Measurements from ENCODE around the gene HMGXB4.
A peak's percentile ranks its signal among the peaks of the same experiment; 100 is the strongest.

HMGXB4 gene

DNA sequence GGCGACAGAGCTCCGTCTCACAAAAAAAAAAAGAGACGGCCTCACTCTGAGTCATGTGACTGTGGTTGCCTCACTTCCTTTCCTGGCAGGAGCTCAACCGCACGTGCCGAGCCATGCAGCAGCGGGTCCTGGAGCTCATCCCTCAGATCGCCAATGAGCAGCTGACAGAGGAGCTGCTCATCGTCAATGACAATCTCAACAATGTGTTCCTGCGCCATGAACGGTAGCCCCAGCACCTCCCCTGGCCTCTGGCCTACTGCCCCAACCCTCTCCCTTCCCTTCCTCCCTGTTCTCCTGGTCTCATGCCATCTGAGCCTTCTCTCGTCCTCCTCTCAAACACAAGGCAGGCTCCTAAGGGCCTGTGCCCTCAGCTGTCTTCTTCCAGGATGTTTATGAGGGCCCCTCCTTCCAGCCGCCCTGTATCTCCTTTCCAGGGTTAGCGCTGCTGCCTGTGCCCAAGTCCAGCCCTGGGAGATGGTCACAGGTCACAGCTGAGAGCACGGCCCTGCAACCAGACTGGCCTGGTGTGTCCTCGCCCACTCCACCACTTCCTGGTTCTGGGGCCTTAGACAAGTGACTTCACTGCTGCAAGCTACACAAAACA lies 73.1 kb downstream of the HMGXB4 start:
- peaks cover 77% of the 10 kb centered on the region for H3K4me1 Mint-ChIP-seq (ENCODE audit: low read depth)
- H3K9me3 Mint-ChIP-seq: no peaks in the 10 kb centered on the region
- no peaks in the 10 kb centered on the region for H3K27me3 Mint-ChIP-seq
- peaks cover 39% of the 10 kb centered on the region for H3K36me3 Mint-ChIP-seq (ENCODE audit: low read depth)
- intact Hi-C loops (cut with micrococcal nuclease): loop anchor here (2.0 kb wide), 2 partner anchors 30 to 74 kb away; partner anchors contain the start of gene HMGXB4
- H3K4me3 Mint-ChIP-seq: peak overlapping the region; percentile 63
- H3K27ac Mint-ChIP-seq: peak overlapping the region; percentile 97

DNA sequence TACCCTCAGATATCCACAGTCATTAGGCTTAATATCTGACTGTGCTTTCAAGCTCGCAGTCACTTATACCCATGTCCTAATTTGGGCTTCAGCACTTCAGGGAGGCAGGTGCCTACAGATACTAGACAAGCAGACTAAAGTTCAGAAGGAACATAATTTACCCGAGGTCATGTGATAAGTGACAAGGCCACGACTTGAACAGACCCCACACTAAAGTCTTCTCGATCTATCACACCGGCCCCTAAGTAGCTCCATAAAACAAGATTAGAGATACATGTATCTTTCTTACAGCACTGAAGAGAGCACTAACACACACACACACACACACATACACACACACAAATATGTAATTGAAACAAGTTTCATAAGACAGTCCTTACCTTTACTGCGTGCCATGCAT lies 75.0 kb downstream of the HMGXB4 start:
- H3K36me3 Mint-ChIP-seq (ENCODE audit: low read depth): peaks cover 20% of the 10 kb centered on the region
- H3K4me3 Mint-ChIP-seq: no peak overlapping the region
- intact Hi-C loops (cut with micrococcal nuclease): no loop called here
- peaks cover 68% of the 10 kb centered on the region for H3K4me1 Mint-ChIP-seq (ENCODE audit: low read depth)
- peak overlapping the region; percentile 97 for H3K27ac Mint-ChIP-seq
- H3K9me3 Mint-ChIP-seq: no peaks in the 10 kb centered on the region
- no peaks in the 10 kb centered on the region for H3K27me3 Mint-ChIP-seq

DNA sequence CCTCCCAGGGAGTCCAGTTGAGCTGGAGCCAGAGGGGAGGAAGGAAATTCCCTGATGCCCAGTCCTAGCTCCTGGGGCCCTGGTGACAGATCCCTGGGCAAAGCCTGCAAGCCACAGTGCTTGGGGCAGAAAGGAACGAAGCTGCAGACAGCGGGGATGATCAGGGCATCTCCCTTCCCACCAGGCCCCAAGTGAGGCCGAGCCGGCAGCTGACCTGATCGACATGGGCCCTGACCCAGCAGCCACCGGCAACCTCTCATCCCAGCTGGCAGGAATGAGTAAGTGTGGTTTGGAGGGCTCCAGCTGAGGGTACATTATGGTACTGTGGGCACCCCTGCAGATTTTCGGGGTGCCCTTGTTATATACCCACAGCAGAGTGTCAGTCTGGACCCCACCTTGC lies 75.9 kb downstream of the HMGXB4 start:
- no peaks in the 10 kb centered on the region for H3K27me3 Mint-ChIP-seq
- intact Hi-C loops (cut with micrococcal nuclease): no loop called here
- H3K9me3 Mint-ChIP-seq: no peaks in the 10 kb centered on the region
- peaks cover 58% of the 10 kb centered on the region for H3K4me1 Mint-ChIP-seq (ENCODE audit: low read depth)
- H3K36me3 Mint-ChIP-seq (ENCODE audit: low read depth): peaks cover 11% of the 10 kb centered on the region
- peak overlapping the region; percentile 97 for H3K27ac Mint-ChIP-seq
- no peak overlapping the region for H3K4me3 Mint-ChIP-seq

DNA sequence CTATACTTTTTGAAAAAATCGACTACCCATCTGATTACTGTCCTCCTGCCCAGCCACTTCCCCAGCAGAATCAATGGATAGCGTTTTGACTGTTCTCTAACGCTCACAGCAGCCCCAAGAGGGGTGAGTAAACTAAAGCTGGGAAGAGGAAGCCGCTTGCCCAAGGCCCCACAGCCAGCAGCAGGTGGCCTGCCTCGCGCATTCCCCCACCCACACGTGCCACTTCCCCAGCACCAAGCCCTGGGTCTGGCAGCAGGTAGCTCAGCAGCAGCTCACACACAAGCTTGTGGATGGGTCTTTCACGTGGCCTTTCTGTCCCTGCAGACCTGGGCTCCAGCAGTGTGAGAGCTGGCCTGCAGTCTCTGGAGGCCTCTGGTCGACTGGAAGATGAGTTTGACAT lies 76.7 kb downstream of the HMGXB4 start:
- Mint-ChIP-seq H3K27ac (peak overlapping the region; percentile 97), H3K36me3 (ENCODE audit: low read depth) (peaks cover 3% of the 10 kb centered on the region), H3K27me3 (no peaks in the 10 kb centered on the region), H3K9me3 (no peaks in the 10 kb centered on the region), H3K4me3 (no peak overlapping the region), H3K4me1 (ENCODE audit: low read depth) (peaks cover 52% of the 10 kb centered on the region)
- intact Hi-C loops (cut with micrococcal nuclease): no loop called here

DNA sequence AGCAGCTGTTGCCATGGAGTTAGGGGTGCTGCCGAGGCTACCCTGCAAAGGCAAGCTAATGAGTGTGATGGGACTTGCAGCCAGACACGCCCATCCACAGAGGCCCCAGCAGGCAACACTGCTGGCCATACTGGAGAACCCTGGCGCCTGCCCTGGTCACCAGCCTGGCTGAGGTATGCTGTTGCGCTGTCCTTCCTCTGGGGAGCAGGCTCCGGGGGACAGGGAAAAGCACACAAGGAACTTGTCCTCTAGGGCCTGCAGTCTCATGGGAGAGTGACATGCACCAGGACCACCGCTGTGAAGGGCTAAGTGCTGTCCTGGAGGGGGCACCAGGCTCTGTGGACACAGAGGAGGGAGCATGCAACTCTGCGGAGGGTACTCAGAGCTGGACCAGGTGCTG lies 78.2 kb downstream of the HMGXB4 start:
- Mint-ChIP-seq H3K27ac (peak overlapping the region; percentile 12), H3K4me3 (no peak overlapping the region), H3K27me3 (no peaks in the 10 kb centered on the region), H3K36me3 (ENCODE audit: low read depth) (no peaks in the 10 kb centered on the region), H3K9me3 (no peaks in the 10 kb centered on the region), H3K4me1 (ENCODE audit: low read depth) (peaks cover 41% of the 10 kb centered on the region)
- intact Hi-C loops (cut with micrococcal nuclease): no loop called here

DNA sequence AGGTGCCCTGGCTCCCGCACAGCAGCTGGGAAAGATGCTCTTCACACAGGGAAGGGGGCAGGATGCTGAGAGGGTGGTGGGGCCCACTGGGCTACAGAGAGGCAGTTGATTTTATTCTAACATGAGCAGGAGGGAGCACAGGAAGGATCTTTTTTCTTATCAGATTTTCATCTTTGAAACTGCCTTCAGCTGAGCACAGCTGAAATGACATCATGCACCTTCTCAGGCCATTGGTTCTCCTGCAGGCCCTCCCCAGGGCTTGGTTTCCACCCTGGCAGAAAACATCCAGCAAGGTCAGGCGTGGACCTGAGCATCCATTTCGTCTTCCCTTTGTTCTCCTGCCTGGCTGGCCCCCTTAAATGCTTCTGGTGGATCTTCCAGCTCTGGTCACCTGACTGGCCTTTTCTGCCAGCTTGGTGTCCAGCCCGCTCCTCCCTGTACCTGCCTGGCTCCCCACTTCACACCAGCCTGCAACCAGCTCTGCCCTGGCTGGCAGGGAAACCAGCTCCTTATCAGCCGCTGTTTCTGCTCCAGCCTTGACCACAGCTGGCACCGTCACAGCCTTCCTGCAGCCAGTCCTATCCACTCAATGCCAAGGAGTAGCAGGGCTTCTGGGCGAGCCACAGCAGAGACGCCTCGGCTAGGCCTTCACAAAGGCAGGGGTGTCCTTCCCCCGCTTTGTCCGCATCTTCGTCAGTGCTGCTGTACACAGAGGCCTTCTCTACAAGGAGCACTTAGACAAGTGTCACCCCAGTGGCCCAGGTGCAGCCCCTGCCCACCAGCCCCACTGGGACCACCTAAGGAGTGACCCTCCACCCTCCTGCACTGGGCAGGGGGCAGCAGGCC lies 78.9 kb downstream of the HMGXB4 start:
- H3K27ac Mint-ChIP-seq: peak overlapping the region; percentile 12
- no peaks in the 10 kb centered on the region for H3K9me3 Mint-ChIP-seq
- peaks cover 34% of the 10 kb centered on the region for H3K4me1 Mint-ChIP-seq (ENCODE audit: low read depth)
- no peaks in the 10 kb centered on the region for H3K27me3 Mint-ChIP-seq
- no peaks in the 10 kb centered on the region for H3K36me3 Mint-ChIP-seq (ENCODE audit: low read depth)
- intact Hi-C loops (cut with micrococcal nuclease): no loop called here
- no peak overlapping the region for H3K4me3 Mint-ChIP-seq

DNA sequence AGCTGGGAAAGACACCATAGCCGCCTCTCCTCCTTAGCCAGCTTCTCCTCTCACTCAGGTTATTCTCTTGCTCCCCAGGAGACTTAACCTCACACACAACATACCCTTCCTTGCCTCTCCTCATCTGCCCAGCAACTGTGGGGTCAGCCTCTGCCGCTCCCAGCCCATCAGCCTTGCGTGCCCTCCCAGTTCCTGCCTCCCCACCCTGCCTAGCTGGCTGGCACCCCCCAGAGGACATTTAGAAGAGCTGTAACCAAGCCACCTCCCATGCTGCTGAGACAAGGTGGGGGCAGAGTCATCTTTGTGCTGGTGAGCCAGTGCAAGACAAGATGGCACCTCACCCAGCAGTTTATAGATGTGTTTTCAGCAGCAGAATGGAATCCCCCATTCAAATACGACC lies 80.6 kb downstream of the HMGXB4 start:
- no peaks in the 10 kb centered on the region for H3K36me3 Mint-ChIP-seq (ENCODE audit: low read depth)
- H3K4me3 Mint-ChIP-seq: no peak overlapping the region
- H3K9me3 Mint-ChIP-seq: no peaks in the 10 kb centered on the region
- H3K27ac Mint-ChIP-seq: no peak overlapping the region
- H3K27me3 Mint-ChIP-seq: no peaks in the 10 kb centered on the region
- H3K4me1 Mint-ChIP-seq (ENCODE audit: low read depth): peaks cover 18% of the 10 kb centered on the region
- intact Hi-C loops (cut with micrococcal nuclease): no loop called here

DNA sequence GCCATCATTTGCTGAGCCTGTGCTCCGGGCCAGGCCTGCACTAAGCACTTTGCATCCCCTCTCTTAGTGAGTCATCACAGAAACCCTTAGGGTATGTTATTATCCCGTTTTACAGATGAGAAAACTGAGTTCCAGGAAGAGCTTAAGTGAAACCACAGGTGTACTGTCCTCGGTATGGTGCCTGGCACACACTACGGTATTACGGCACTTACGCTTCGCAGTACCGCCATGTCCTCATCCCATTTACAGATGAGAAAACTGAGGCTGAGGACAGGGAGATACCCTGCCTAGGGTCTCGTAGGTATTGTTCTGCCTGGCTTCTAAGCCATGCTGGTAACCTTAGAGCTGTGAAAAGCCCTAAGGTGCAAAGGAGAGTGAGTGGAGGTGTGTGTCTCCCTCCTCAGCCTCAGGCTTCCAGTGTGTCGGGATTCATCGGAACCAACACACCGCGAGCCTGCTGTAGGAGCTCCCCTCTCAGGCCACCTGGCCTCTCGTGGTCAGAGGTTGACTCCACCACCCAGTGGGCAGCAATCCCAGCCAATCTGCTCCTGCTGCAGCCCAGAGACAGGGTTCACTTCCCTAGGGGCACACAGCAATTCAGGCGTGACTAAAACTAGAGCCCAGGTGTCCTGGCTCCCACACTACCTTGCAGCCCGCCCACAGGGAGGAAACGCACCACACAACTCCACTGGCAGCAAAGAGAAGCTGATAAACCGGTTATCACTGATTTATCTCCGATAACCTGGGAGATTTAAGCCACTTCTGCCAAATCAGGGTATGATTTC lies 84.0 kb downstream of the HMGXB4 start:
- no peak overlapping the region for H3K27ac Mint-ChIP-seq
- H3K4me1 Mint-ChIP-seq (ENCODE audit: low read depth): no peaks in the 10 kb centered on the region
- intact Hi-C loops (cut with micrococcal nuclease): no loop called here
- H3K4me3 Mint-ChIP-seq: no peak overlapping the region
- no peaks in the 10 kb centered on the region for H3K9me3 Mint-ChIP-seq
- no peaks in the 10 kb centered on the region for H3K36me3 Mint-ChIP-seq (ENCODE audit: low read depth)
- no peaks in the 10 kb centered on the region for H3K27me3 Mint-ChIP-seq

DNA sequence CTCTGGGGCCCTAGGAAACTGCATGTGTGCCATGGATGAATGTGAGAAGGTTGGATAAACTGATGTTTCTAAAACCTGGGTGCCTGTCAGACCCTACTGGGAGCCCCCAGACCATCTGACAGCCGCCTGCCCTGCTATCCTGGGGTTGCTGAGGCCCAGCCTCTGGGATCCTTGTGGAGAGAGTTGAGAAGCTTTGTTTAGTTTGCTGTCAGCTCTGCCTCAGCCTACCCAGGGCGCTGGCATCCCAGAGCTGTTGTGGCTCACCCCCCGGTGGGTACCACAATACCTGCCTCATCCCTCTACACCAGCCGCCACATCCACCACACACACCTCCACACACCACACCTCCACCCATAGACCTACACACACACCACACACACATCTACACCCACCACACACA lies 85.1 kb downstream of the HMGXB4 start:
- intact Hi-C loops (cut with micrococcal nuclease): no loop called here

DNA sequence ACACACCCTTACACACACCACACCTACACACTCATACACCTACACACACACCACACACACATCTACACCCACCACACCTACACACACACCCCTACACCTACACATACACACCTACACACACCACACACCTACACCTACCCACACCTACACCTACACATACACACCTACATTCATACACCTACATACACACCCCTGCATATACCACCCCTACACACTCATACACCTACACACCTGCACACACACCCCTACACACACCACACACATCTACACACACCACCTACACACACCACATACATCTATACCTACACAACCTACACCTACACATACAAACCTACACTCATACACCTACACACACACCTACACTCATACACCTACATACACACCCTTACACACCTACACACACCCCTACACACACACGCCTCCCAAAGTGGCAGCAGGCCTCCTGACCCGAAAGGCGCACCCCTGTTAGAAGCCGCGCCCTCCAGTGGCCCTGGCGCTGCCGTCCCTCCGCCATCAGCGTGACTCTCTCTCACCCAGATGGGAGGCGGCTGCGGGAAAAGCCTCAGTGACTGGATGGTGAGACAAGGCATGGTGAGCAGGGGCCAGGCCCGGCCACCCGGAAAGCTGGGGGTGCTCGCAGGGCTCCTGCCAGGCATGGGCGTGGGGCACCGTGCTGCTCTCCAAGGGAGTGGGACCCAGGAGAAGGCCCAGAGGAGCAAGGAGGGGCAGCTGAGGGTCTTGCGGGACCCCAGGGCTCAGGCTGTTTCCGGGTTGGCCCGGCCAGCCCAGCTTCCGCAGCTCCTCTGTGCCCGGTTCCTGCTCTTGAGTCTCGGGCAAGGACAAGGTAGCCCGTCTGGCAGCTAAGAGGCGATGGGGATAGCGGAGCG lies 86.6 kb downstream of the HMGXB4 start:
- H3K27ac Mint-ChIP-seq: no peak overlapping the region
- H3K36me3 Mint-ChIP-seq (ENCODE audit: low read depth): no peaks in the 10 kb centered on the region
- H3K4me1 Mint-ChIP-seq (ENCODE audit: low read depth): peaks cover 12% of the 10 kb centered on the region
- H3K4me3 Mint-ChIP-seq: no peak overlapping the region
- H3K9me3 Mint-ChIP-seq: no peaks in the 10 kb centered on the region
- no peaks in the 10 kb centered on the region for H3K27me3 Mint-ChIP-seq
- intact Hi-C loops (cut with micrococcal nuclease): no loop called here

More for the DNA sequence above, 85.1 kb downstream of the HMGXB4 start:
- Mint-ChIP-seq H3K4me1 (ENCODE audit: low read depth) (no peaks in the 10 kb centered on the region), H3K36me3 (ENCODE audit: low read depth) (no peaks in the 10 kb centered on the region), H3K4me3 (no peak overlapping the region), H3K9me3 (no peaks in the 10 kb centered on the region), H3K27ac (no peak overlapping the region), H3K27me3 (no peaks in the 10 kb centered on the region)

DNA sequence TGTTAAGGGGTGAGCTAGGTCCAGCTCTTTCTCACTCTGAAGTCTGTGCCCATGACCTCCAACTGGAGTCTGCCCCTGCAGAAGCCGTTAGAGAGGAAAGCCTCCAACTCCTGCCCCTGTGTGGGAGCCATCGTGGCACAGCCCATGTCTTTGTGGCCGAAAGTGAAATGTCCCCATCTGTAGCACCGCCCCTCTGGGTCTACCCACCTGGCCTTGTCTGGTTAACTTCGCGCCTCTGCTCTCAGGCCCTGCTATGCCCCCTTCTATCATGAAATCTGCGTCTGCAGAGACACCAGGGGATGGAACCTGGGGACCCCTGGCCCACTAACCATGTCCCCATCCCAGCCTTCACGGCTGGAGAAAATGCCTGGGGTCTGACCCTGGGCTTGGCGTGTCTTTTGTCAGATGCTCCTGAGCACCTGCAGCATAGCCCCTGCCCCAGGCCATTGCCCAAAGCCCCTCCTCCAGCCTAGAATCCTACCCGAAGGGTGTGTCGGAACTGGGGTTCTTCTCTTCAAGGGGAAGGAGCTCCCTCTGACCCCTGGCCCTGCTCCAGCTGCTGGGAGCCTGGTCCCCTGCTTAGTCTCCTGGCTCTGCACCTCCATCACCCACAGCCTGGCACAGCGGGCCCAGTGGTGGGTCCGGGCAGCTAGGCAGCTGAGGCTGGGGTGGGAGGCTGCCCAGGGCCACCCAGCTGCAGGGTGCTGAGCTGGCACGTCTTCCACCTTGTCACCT lies 87.8 kb downstream of the HMGXB4 start:
- Mint-ChIP-seq H3K4me3 (no peak overlapping the region), H3K27ac (no peak overlapping the region), H3K9me3 (no peaks in the 10 kb centered on the region), H3K36me3 (ENCODE audit: low read depth) (peaks cover 6% of the 10 kb centered on the region), H3K27me3 (no peaks in the 10 kb centered on the region), H3K4me1 (ENCODE audit: low read depth) (peaks cover 21% of the 10 kb centered on the region)
- intact Hi-C loops (cut with micrococcal nuclease): no loop called here

Measured in dendritic cell treated with granulocyte-macrophage colony-stimulating factor and Interleukin-4, amounts not matched to agents 40 ng/mL and 50 ng/mL, for 4 days (primary cell).